IMR-90 (cell line): ENCODE data around the gene PATE1.

Source experiments
- SMC3 ChIP-seq: fragments of 150-350 bp; IDR thresholded peaks from 2 replicates; pipeline ENCODE4 v1.6.1; 2016; ENCODE audit warnings: low read depth, mild to moderate bottlenecking, antibody characterized with exemption, low read length, moderate library complexity
- TF ChIP-seq, protein P1 (sequence below): conservative IDR thresholded peaks from 2 replicates; pipeline ENCODE4 v1.5.1; 2012; ENCODE audit warnings: mild to moderate bottlenecking, low read depth, low read length, improper control_type of control experiment

DNA sequence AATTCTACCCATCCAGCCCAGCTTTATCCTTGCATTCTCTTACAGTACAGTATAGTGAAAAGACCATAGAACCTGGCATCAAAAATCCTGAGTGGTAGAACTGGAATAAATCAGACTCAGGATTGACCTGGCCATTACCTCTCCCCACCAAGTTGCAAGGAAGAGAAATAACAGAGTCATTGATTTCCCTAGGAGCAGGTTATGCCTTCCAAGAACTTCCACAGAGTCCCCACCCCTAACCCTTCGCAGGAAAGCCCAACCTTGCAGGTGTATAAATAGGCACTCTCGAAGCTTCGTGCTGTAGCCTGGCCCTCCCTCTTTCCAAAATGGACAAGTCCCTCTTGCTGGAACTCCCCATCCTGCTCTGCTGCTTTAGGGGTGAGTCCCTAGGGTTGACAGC, at the start of gene PATE1:
- TF ChIP-seq SMC3: no peak
- TF ChIP-seq, protein P1, sequence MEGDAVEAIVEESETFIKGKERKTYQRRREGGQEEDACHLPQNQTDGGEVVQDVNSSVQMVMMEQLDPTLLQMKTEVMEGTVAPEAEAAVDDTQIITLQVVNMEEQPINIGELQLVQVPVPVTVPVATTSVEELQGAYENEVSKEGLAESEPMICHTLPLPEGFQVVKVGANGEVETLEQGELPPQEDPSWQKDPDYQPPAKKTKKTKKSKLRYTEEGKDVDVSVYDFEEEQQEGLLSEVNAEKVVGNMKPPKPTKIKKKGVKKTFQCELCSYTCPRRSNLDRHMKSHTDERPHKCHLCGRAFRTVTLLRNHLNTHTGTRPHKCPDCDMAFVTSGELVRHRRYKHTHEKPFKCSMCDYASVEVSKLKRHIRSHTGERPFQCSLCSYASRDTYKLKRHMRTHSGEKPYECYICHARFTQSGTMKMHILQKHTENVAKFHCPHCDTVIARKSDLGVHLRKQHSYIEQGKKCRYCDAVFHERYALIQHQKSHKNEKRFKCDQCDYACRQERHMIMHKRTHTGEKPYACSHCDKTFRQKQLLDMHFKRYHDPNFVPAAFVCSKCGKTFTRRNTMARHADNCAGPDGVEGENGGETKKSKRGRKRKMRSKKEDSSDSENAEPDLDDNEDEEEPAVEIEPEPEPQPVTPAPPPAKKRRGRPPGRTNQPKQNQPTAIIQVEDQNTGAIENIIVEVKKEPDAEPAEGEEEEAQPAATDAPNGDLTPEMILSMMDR: no peak
